K562 (cell line): ENCODE results near the gene TTC23L. TPM values are rescaled to one million over a fixed set of nuclear protein-coding genes. Genes with fewer than 3 reads are reported as not detected.

ENCODE experiments used
- CHAMP1 ChIP-seq: fragments of 450-650 bp; IDR thresholded peaks from 2 replicates; pipeline ENCODE4 v1.6.1; 2016; ENCODE audit warnings: mild to moderate bottlenecking
- CXXC5 ChIP-seq: fragments of 250-450 bp; sonication (Bioruptor Pico); IDR thresholded peaks from 2 replicates; pipeline ENCODE4 v1.8.0; 2022; ENCODE audit warnings: inconsistent platforms, mild to moderate bottlenecking, moderate library complexity
- FOXO4 ChIP-seq: fragments of 450-650 bp; formaldehyde crosslinking; IDR thresholded peaks from 2 replicates; pipeline ENCODE4 v1.4.0; 2020; ENCODE audit warnings: mild to moderate bottlenecking, moderate library complexity
- ID3 ChIP-seq, 2 experiments: fragments of 250-450 bp in 1 of 2; fragments of 450-650 bp in 1 of 2; sonication (Bioruptor Pico) in 1 of 2; IDR thresholded peaks; 2 replicates each; pipeline versions ENCODE4 v1.6.1 to v1.8.0; 2016 to 2021; ENCODE audit warnings: mild to moderate bottlenecking in 2 of 2, moderate library complexity in 2 of 2, missing compliant biosample characterization in 1 of 2, missing genetic modification characterization in 1 of 2
- KLF13 ChIP-seq: fragments of 450-650 bp; IDR thresholded peaks from 2 replicates; pipeline ENCODE4 v1.6.1; 2016; ENCODE audit warnings: missing genetic modification characterization, low read depth, mild to moderate bottlenecking, missing compliant biosample characterization, moderate library complexity, borderline replicate concordance
- NFRKB ChIP-seq: fragments of 450-650 bp; IDR thresholded peaks from 2 replicates; pipeline ENCODE4 v1.6.1; 2016; ENCODE audit warnings: low read depth
- NR4A1 ChIP-seq, 2 experiments: fragments of 250-450 bp in 1 of 2; fragments of 450-650 bp in 1 of 2; sonication (Bioruptor Pico) in 1 of 2; IDR thresholded peaks; 2 replicates each; pipeline versions ENCODE4 v1.4.0 to v1.6.1; 2016 to 2020; ENCODE audit warnings: mild to moderate bottlenecking in 2 of 2, missing compliant biosample characterization in 1 of 2, missing genetic modification characterization in 1 of 2, moderate library complexity in 1 of 2
- OTX1 ChIP-seq: fragments of 450-650 bp; formaldehyde crosslinking; IDR thresholded peaks from 2 replicates; pipeline ENCODE4 v1.4.0; 2022; ENCODE audit warnings: mild to moderate bottlenecking
- SAP30 ChIP-seq: fragments of 200-600 bp; sonication (generic); IDR thresholded peaks from 2 replicates; pipeline ENCODE4 v1.6.1; 2012; ENCODE audit warnings: borderline replicate concordance, low read depth, mild to moderate bottlenecking, moderate library complexity, low read length, control low read depth, inconsistent platforms; ENCODE audit not compliant: insufficient read depth, poor library complexity, severe bottlenecking
- SIN3A ChIP-seq, 2 experiments: fragments of 150-350 bp in 1 of 2; IDR thresholded peaks; 2 replicates each; pipeline ENCODE4 v1.6.1; 2011 to 2016; ENCODE audit warnings: borderline replicate concordance in 2 of 2, low read depth in 2 of 2, low read length in 2 of 2, mild to moderate bottlenecking in 2 of 2, moderate library complexity in 2 of 2; ENCODE audit not compliant: control insufficient read depth in 1 of 2
- THRAP3 ChIP-seq: fragments of 450-650 bp; IDR thresholded peaks from 2 replicates; pipeline ENCODE4 v1.6.1; 2016; ENCODE audit warnings: mild to moderate bottlenecking, inconsistent platforms, borderline replicate concordance
- USF2 ChIP-seq: sonication (generic); formaldehyde crosslinking; IDR thresholded peaks from 2 replicates; pipeline ENCODE4 v1.5.0; 2020; ENCODE audit warnings: missing genetic modification reagents
- ZNF134 ChIP-seq: fragments of 250-450 bp; sonication (Bioruptor Pico); conservative IDR thresholded peaks from 2 replicates; pipeline ENCODE4 v1.4.0; 2020
- ZNF785 ChIP-seq: fragments of 250-450 bp; sonication (Bioruptor Pico); IDR thresholded peaks from 2 replicates; pipeline ENCODE4 v1.4.0; 2020; ENCODE audit warnings: mild to moderate bottlenecking
- polyA plus RNA-seq, 8 experiments: library from polyadenylated mRNA; depleted of rRNA in 4 of 8; stranded (reverse) in 5 of 8; unstranded in 3 of 8; fragments of >200 nt; fragmentation: Nextera tagmentation in 2 of 8; fragmentation: Illumina TruSeq in 1 of 8; extraction: Ambion mirVana in 2 of 8; extraction: Trizol in 1 of 8; gene quantifications; 2 replicates each; pipeline versions ENCODE4 v1.2.1 to v1.2.3, GENCODE V29; 2011 to 2014; ENCODE audit warnings: inconsistent platforms in 1 of 8, missing spikeins in 1 of 8
- total RNA-seq, 7 experiments: library from RNA; depleted of rRNA in 6 of 7; stranded (reverse); fragments of >200 nt in 6 of 7; fragmentation: Illumina TruSeq in 2 of 7; extraction: Trizol in 2 of 7; gene quantifications; 2 replicates each; pipeline versions ENCODE4 v1.2.1 to v1.2.3, GENCODE V29; 2011 to 2021; ENCODE audit warnings: low replicate concordance in 1 of 7
- TF ChIP-seq, protein P1 (sequence below): fragments of 250-450 bp; sonication (Bioruptor Pico); IDR thresholded peaks from 2 replicates; pipeline ENCODE4 v1.8.0; 2022; ENCODE audit warnings: moderate library complexity, mild to moderate bottlenecking, inconsistent platforms
- TF ChIP-seq, protein P2 (sequence below): fragments of 250-450 bp; sonication (Bioruptor Pico); IDR thresholded peaks from 2 replicates; pipeline ENCODE4 v1.5.0; 2021
- TF ChIP-seq, protein P3 (sequence below): IDR thresholded peaks from 2 replicates; pipeline ENCODE4 v1.6.1; 2016; ENCODE audit warnings: missing genetic modification characterization, missing compliant biosample characterization

The TTC23L gene
- total and polyA plus RNA-seq, 9 of the 15 experiments (the other 6 are each of a cell fraction or from before 2014, with no cell fraction given) = 0.03 to 0.32 (median 0.14) TPM; not detected in 2

DNA sequence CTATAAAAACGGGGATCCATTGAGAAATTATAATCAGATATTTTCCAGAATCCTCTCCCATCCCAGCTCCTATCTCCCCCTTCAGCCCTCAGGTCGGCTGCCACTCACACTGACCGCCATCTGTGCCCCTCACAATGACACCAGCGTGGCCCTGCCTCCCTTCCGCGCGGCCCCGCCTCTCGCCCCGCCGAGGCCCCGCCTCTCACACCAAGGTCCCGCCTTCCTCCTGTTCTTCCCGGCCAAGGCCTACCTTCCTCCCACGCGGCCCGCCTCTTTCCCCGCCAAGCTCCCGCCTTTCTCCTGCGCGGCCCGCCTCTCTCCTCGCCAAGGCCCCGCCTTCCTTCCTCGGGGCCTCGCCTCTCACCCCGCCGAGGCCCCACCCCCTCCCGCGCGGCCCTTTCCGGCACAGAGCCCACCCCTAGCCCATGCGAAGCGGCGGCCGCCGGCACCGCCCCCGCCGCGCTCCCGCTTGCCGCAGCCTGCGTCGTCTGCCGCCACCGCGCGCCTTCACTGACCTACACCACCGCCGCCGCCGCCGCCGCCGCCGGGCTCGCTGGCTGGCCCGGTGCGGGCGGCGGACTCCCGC lies 90.3 kb downstream of the TTC23L start, which contains the start of gene DNAJC21 (continued):
- TF ChIP-seq CXXC5 (CRISPR knock-in tag) (peak; percentile 86), FOXO4 (CRISPR knock-in tag) (no peak), ID3 (CRISPR knock-in tag; IDR thresholded peaks at IDR 0.05) (no peak), ID3 (tag; IDR thresholded peaks at IDR 0.05) (no peak), NR4A1 (CRISPR knock-in tag; IDR thresholded peaks at IDR 0.05) (no peak), NR4A1 (tag; IDR thresholded peaks at IDR 0.05) (no peak), USF2 (CRISPR knock-in tag) (no peak), THRAP3 (no peak), CHAMP1 (no peak), KLF13 (tag) (no peak), ZNF785 (no peak), OTX1 (CRISPR knock-in tag) (no peak), ZNF134 (CRISPR knock-in tag) (no peak), SIN3A (IDR thresholded peaks at IDR 0.05; ENCODE audit: borderline replicate concordance in 2 of 2, control insufficient read depth in 1 of 2, low read depth in 2 of 2, low read length in 2 of 2) (no peak), NFRKB (no peak), SAP30 (no peak)
- TF ChIP-seq, protein P1, sequence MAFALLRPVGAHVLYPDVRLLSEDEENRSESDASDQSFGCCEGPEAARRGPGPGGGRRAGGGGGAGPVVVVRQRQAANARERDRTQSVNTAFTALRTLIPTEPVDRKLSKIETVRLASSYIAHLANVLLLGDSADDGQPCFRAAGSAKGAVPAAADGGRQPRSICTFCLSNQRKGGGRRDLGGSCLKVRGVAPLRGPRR (CRISPR knock-in tag) = no peak
- TF ChIP-seq, protein P2, sequence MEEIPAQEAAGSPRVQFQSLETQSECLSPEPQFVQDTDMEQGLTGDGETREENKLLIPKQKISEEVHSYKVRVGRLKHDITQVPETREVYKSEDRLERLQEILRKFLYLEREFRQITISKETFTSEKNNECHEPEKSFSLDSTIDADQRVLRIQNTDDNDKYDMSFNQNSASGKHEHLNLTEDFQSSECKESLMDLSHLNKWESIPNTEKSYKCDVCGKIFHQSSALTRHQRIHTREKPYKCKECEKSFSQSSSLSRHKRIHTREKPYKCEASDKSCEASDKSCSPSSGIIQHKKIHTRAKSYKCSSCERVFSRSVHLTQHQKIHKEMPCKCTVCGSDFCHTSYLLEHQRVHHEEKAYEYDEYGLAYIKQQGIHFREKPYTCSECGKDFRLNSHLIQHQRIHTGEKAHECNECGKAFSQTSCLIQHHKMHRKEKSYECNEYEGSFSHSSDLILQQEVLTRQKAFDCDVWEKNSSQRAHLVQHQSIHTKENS = no peak
- TF ChIP-seq, protein P3, sequence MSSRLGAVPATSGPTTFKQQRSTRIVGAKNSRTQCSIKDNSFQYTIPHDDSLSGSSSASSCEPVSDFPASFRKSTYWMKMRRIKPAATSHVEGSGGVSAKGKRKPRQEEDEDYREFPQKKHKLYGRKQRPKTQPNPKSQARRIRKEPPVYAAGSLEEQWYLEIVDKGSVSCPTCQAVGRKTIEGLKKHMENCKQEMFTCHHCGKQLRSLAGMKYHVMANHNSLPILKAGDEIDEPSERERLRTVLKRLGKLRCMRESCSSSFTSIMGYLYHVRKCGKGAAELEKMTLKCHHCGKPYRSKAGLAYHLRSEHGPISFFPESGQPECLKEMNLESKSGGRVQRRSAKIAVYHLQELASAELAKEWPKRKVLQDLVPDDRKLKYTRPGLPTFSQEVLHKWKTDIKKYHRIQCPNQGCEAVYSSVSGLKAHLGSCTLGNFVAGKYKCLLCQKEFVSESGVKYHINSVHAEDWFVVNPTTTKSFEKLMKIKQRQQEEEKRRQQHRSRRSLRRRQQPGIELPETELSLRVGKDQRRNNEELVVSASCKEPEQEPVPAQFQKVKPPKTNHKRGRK (tag) = no peak
